Thymus (tissue), 11 donors: ENCODE results near the gene KCNG1. TPM values are rescaled to one million over a fixed set of nuclear protein-coding genes. Genes with fewer than 3 reads are reported as not detected.

ENCODE experiments used
- DNase-seq, 9 donors: peaks; one replicate each; pipeline ENCODE4 v3.0.0-alpha.2; 2013; ENCODE audit warnings: low spot score in 9 of 9, low read depth in 6 of 9, missing footprints in 1 of 9
- H3K27ac ChIP-seq, 2 donors: one replicate each; pipeline ENCODE4 v1.5.1; 2013; ENCODE audit warnings: control low read depth in 1 of 2, low read depth in 1 of 2, low read length in 1 of 2, mild to moderate bottlenecking in 1 of 2, moderate library complexity in 1 of 2
- H3K27me3 ChIP-seq, 2 donors: one replicate each; pipeline ENCODE4 v1.5.1; 2013; ENCODE audit warnings: low read length in 1 of 2; ENCODE audit not compliant: control insufficient read depth in 2 of 2, insufficient read depth in 1 of 2
- H3K36me3 ChIP-seq, 2 donors: one replicate each; pipeline ENCODE4 v1.5.1; 2013; ENCODE audit warnings: low read length in 1 of 2, mild to moderate bottlenecking in 1 of 2, moderate library complexity in 1 of 2; ENCODE audit not compliant: control insufficient read depth in 2 of 2, insufficient read depth in 2 of 2
- H3K4me1 ChIP-seq, 2 donors: one replicate each; pipeline ENCODE4 v1.5.1; 2013; ENCODE audit warnings: low read length in 2 of 2; ENCODE audit not compliant: control insufficient read depth in 2 of 2, insufficient read depth in 2 of 2
- H3K4me3 ChIP-seq, 2 donors: one replicate each; pipeline ENCODE4 v1.5.1; 2013; ENCODE audit warnings: low read length in 2 of 2, control low read depth in 1 of 2, mild to moderate bottlenecking in 1 of 2
- H3K9me3 ChIP-seq, 2 donors: one replicate each; pipeline ENCODE4 v1.5.1; 2013; ENCODE audit warnings: low read length in 1 of 2, mild to moderate bottlenecking in 1 of 2; ENCODE audit not compliant: control insufficient read depth in 2 of 2, insufficient read depth in 1 of 2
- WGBS: extraction: QIAGEN DNeasy Blood & Tissue Kit; methylation state at CpG from one replicate; pipeline ENCODE4 v1.1.7; 2013; 5-methylcytosine and 5-hydroxymethylcytosine counted together
- polyA plus RNA-seq: library from polyadenylated mRNA; stranded (reverse); fragments of 200-250 nt; gene quantifications from one replicate; pipeline ENCODE4 v1.2.3, GENCODE V29; 2013
- total RNA-seq: library from RNA; stranded (reverse); fragments of 120-200 nt; gene quantifications from one replicate; pipeline ENCODE4 v1.2.4, GENCODE V29; 2013
- donor health status: healthy.

The KCNG1 gene
- total and polyA plus RNA-seq, 2 donors = 0.28 to 0.71 TPM

GRCh38 chr20:50996901-50997865 is 25.7 kb downstream of the KCNG1 start:
- peaks cover 0 to 2% of the 10 kb centered on the region in 2 donors for H3K9me3 ChIP-seq
- H3K4me3 ChIP-seq = no peak overlapping the region
- DNase-seq = no peak
- H3K27ac ChIP-seq = no peak overlapping the region
- 73% methylated on average over 10 of the region's 10 CpGs for WGBS
- H3K36me3 ChIP-seq = no peaks in the 10 kb centered on the region
- peaks cover 0 to 8% of the 10 kb centered on the region in 2 donors for H3K27me3 ChIP-seq
- no peaks in the 10 kb centered on the region for H3K4me1 ChIP-seq

- peaks cover 0 to 8% of the 10 kb centered on the region in 2 donors for H3K27me3 ChIP-seq
- H3K36me3 ChIP-seq = no peaks in the 10 kb centered on the region
- H3K9me3 ChIP-seq = peaks cover 0 to 2% of the 10 kb centered on the region in 2 donors
- H3K27ac ChIP-seq = no peak overlapping the region
- no peaks in the 10 kb centered on the region for H3K4me1 ChIP-seq
- no peak overlapping the region for H3K4me3 ChIP-seq
- DNase-seq = no peak
- WGBS = 89% methylated on average over 5 of the region's 5 CpGs
Observed at GRCh38 chr20:50995506-50995905, 27.4 kb downstream of the KCNG1 start.

- Histone ChIP-seq H3K36me3 (no peaks in the 10 kb centered on the region), H3K27ac (no peak overlapping the region), H3K4me3 (no peak overlapping the region), H3K27me3 (peaks cover 0 to 8% of the 10 kb centered on the region in 2 donors), H3K4me1 (no peaks in the 10 kb centered on the region), H3K9me3 (peaks cover 0 to 2% of the 10 kb centered on the region in 2 donors)
- 81% methylated on average over 9 of the region's 9 CpGs for WGBS
- DNase-seq = no peak
Observed at GRCh38 chr20:50993876-50994275, 29.0 kb downstream of the KCNG1 start.

GRCh38 chr20:50992733-50993457 is 30.0 kb downstream of the KCNG1 start:
- WGBS = 45% methylated on average over 13 of the region's 13 CpGs
- H3K27ac ChIP-seq = peak overlapping the region in 1 of 2 donors; percentile 68
- H3K4me3 ChIP-seq = no peak overlapping the region
- peaks cover 0 to 2% of the 10 kb centered on the region in 2 donors for H3K9me3 ChIP-seq
- peak in 2 of 9 donors; percentile 24 to 37 for DNase-seq
- no peaks in the 10 kb centered on the region for H3K36me3 ChIP-seq
- H3K27me3 ChIP-seq = peaks cover 0 to 12% of the 10 kb centered on the region in 2 donors
- H3K4me1 ChIP-seq = no peaks in the 10 kb centered on the region

- WGBS = 57% methylated on average over 4 of the region's 4 CpGs
- Histone ChIP-seq H3K4me3 (no peak overlapping the region), H3K9me3 (peaks cover 0 to 2% of the 10 kb centered on the region in 2 donors), H3K27ac (peak overlapping the region in 1 of 2 donors; percentile 68), H3K36me3 (no peaks in the 10 kb centered on the region), H3K4me1 (no peaks in the 10 kb centered on the region), H3K27me3 (peaks cover 0 to 14% of the 10 kb centered on the region in 2 donors)
- peak in 1 of 9 donors; percentile 11 for DNase-seq
Observed at GRCh38 chr20:50992336-50992732, 30.6 kb downstream of the KCNG1 start.

GRCh38 chr20:50991076-50991475 is 31.8 kb downstream of the KCNG1 start:
- peaks cover 0 to 12% of the 10 kb centered on the region in 2 donors for H3K27me3 ChIP-seq
- H3K9me3 ChIP-seq = peaks cover 0 to 2% of the 10 kb centered on the region in 2 donors
- no peak overlapping the region for H3K27ac ChIP-seq
- H3K36me3 ChIP-seq = no peaks in the 10 kb centered on the region
- H3K4me1 ChIP-seq = no peaks in the 10 kb centered on the region
- no peak overlapping the region for H3K4me3 ChIP-seq
- 90% methylated on average over 3 of the region's 3 CpGs for WGBS
- DNase-seq = no peak

GRCh38 chr20:50987493-50988210 is 35.3 kb downstream of the KCNG1 start:
- Histone ChIP-seq H3K4me1 (no peaks in the 10 kb centered on the region), H3K27me3 (peaks cover 0 to 10% of the 10 kb centered on the region in 2 donors), H3K36me3 (no peaks in the 10 kb centered on the region), H3K9me3 (no peaks in the 10 kb centered on the region), H3K27ac (no peak overlapping the region), H3K4me3 (no peak overlapping the region)
- 24% methylated on average over 13 of the region's 13 CpGs for WGBS
- peak; percentile 32 to 81 (median 72) for DNase-seq

- Histone ChIP-seq H3K9me3 (no peaks in the 10 kb centered on the region), H3K4me1 (no peaks in the 10 kb centered on the region), H3K36me3 (no peaks in the 10 kb centered on the region), H3K4me3 (no peak overlapping the region), H3K27me3 (peaks cover 0 to 9% of the 10 kb centered on the region in 2 donors), H3K27ac (no peak overlapping the region)
- 43% methylated on average over 2 of the region's 2 CpGs for whole genome bisulfite sequencing
- DNase-seq = no peak
Observed at GRCh38 chr20:50983321-50983720, 39.6 kb downstream of the KCNG1 start.
